Measurements from ENCODE around the gene TNNC1.

Gene TNNC1

DNA sequence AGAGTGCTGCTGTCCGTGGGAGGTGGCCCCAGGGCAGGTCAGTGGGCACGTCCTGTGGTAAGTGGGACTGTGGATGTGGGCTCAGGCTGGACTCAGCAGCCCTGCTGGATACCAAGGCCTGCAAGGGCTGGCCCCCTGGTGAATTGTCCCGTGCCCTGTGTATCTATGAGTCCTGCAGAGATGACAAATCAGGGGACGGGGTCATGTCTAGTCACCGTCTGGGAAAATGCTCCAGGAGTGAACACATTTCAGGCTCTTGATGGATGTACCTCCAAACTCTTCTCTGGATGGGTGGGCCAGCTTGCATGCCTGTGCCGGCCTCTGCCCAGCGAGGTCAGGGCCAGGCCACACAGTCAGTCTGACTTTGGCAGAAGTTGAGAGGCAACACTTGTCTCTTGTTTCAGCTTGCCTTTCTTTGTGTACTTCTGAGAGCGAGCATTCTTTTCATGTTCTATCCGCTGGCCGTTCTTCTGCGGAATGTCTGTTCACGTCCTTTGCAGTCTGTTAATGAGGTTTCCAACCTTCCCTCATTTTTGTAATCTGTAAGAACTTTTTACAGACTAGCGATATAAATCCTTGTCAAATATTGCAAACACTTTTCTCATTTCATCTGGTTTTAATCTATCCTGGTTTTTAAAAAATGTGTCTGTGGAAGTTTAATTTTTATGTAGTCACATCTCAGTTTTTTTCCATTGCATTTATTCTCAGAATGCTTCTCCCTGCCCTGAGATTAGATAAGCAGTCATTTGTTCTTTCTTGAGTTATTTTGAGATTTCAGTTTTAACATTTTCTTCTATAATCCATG is 29.9 kb upstream of the TNNC1 start:
- no peak for DNase-seq

DNA sequence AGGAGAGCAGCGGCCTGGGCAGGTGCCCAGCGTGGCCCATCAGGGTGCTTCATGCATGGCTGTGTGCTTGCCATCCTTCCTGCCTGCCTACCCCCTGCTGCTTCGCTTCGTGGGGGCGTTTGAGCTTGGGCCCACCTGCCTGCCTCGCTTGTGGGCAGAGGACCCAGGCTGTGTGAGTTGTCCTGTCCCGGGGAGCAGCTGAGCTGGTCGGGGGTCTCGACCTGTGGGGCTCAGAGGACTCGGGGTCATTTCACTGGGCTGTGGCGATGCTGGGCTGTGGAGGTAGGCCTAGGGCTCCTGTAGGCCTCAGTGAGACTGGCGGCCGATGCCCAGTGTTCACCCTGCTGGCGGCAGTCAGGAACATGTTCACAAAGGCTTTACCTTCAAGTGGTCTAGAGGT is 29.2 kb upstream of the TNNC1 start:
- DNase-seq, result no peak

DNA sequence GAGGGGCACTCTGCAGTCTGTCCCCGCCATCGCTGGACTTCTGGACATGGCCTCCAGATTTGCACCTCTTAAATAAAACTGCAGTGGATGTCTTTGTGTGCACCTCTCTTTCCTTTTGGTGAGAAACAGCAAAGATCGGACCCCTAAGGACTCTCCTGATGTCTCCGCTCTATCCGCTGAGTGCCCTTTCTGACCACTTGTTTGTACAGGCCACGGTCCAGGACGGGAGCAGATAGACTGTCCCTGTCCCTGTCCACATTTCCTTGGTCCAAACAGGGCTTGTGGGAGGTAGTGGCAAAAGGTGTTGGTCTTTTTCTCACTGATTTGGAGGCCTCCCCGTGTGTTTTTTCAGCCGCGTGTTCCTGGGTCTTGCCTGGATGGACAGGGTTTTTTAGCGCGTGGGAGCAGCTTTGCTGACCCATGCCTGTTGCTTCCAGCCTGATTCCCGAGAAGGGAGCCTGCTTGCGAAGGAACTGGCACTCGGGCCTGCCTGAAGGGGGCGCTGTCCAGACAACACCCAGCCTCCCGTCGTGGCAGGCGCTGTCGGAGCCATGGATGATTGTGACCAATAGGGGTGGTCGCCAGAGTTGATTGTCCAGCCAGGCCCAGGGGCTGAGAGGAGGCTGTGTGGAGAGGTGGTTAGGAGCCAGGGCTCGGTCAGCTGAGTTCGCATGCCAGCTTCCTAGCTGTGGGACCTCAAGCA is 28.1 kb upstream of the TNNC1 start:
- no peak for DNase-seq

DNA sequence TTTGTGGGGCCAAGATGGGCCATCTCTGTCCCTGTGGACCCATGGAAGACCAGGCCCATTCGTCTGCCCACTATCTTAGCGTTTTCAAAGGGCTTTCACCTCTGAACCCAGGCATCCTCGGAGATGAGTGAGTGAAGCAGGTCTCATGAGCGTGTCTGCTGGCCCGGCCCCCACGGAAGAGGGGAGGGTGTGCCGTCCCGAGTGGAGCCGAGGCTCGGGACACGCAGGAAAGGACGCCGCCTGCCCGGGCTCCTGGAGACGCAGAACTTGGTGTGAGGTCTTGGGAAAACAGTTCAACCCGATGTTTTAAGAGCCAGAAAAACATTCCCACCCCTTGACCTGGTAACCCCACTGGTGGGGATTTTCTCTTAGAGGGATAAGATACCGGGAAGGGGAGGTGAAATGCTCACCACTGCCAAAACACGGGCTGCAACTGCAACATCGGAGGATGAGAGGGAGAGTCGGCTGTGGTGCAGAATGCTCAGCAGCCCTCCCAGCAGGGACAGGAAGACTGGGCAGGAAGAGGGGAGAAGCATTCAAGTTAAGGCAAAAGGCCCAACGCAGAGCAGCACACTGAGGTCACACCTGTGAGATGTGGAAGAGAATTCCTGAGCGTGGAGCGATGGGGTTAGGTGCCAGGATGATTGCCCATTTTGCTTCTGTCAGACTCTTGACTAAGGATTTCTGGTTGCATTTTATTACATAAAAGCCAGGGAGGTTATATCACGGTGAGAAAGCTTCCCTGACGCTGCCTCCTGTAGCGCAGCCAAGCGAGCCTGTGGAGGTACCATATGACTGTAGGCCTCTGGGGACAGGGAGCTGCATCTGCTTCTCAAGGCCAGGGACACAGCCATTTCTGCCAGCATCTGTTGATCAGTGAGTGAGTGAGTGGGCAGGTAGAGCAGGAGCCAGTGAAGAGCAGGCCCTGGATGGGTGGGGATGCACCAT is 27.2 kb upstream of the TNNC1 start:
- no peak for DNase-seq

DNA sequence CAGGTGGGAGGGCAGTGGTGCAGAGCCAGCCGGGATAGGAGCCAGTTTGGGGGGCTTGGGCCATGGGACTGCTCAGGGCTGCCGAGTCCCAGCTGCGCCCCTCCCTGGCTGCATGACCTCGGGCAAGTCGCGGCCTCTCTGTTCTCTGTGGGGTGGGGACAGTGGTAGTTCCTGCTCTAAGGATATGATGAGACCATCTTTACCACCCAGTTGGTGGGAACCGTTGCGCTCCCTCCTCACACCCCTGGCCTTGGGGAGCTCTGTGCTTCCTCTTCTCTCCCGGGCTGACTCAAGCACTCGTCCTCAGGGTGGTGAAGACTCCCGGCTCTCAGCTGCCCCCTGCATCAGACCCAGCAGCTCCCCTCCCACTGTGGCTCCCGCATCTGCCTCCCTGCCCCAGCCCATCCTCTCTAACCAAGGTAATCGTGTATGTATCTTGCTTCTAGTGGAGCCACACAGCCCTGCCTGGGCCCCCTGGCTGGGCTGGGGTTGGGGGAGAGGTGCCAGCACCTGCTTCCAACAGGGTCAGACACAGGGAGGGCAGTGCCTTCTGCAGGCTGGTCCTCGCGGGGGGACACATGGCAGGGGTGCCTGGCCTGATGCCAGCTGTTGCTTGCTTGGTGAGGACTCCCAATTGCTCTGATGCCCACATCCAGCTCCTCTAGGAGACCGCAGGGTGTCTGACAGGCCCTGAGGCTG is 26.2 kb upstream of the TNNC1 start:
- DNase-seq, result no peak

DNA sequence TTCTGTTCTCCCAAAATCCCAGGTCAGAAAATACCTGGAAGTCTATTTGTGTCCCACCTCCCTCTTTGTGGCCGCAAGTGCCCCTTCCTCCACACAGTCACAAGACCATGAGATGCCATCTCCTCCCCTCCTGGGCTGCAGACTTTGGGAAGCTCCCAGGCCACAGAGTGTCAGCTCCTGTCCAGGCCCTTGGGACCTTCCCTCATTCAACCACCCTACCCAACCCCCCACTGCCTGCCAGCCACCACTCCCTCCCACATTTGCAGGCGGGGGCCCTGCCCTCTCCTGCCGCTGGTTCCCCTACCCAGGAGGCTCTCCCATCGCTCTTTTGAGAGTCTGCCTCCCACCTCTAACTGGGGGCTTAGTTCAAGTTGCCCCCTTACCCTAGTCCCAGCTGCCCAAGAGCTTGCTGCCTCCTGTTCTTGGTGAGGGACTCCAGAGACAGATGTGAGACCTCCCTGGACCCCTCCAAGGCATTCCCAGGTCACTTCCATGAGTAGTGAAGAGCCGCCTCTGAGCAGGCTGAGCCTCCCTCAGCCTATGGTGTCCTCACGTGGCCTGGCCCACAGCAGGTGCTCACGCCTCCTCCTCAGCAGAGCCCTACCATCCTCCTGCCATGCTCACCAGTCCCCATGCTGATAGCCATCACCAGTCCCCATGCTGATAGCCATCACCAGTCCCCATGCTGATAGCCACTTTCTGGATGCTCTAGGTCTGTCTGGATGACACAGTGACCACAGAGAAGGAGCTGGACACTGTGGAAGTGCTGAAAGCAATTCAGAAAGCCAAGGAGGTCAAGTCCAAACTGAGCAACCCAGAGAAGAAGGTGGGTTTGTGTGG is 25.4 kb upstream of the TNNC1 start:
- DNase-seq, result no peak

DNA sequence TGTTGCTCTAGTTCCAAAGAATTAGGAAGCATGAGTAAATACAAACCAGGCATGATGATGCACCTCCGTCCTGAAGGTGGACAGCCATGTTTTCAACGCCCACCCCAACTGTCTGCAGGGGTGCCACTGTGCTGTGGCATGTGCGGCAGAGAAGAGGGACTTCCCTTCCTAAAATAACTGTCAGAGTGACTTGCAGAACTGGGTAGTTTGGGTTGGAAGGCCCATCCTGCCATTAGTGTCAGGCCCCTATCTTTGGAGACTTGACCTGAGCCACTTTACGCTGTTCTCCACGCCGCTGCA is 23.9 kb upstream of the TNNC1 start:
- no peak for DNase-seq

DNA sequence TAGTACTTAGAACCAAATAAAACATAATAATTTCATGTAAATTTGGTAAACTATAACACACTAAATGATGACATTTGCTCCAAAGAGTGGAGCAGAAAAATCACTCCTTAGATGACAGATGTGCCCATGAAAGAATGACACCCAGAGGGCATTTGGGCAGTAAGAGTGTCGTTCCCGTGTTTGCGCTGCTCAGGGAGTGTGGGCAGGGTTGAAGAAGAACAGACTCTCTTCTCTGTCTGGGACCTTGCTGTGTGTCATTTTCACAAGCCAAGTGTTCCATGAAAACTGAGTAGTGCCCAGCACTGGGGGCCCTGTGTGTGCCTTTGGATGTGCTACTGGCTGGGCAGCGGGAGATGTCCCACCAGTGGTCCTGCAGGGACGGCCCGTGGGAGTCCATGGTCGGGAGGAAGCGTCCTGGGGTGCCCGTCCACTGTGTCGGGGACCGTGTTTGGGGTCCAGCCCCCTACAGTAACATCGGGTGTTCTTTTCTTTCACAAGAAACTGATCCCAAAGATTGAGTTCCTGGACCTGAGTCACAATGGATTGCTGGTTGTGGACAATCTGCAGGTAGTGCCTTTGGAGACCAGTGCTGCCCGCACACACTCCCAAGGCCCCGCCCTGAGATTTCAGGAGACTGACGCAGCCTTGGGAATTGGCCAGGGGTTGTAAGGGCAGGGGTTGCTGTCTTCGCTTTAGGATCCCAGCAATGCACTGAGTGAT is 23.4 kb upstream of the TNNC1 start:
- no peak for DNase-seq

DNA sequence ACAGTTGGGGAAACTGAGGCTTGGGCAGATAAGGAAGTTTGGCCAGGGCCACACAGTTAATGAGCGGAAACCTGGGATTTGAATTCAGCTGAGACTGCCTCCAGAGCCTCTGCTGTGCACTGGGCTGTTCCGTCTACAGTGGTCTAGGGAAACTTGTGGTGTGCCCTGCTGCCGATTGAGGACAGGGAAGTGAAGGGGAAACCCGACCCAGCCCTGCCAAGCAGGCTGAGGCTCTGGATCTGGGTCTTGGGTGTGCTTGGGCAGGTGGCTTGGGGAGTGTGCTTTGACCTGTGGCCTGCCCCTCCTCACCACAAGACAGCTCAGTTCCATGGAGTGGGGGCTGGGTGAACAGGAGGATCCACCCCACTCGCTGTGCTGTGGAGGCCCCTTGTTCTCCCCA is 19.2 kb upstream of the TNNC1 start:
- no peak for DNase-seq

DNA sequence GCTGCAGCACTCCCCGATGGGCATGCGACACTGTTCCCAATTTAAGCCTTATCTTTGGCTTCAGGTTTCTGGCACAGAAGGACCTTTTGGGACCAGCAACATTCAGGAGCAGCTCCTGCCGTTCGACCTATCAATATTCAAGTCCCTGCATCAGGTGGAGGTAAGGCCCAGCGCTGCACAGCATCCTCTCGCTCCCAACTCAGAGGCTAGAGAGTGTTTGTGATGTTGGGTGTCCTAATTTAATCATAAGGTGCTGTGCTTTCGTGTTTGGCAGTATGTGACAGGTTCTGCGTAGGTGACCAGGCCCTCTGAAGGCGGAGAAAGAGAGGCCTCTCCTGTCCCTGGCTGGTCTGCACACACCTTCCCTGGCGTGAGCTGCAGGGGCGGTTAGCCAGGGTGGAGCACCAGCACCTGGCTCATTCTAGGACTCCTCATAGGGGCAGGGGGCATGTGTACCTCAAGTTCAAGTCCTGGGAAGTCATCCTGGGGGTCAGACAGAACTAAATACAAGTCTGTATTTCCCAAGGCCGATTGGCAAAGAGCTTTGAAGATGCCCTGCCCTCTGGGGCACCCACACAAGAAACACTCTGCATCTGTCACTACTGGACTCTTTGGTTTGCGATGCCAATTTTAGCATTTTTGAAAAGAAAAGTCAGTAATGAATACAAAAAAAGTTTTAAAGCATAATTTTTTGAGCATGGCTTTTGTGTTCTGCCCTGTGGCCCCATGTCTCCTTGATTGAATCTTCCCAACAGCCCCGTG is 18.6 kb upstream of the TNNC1 start:
- no peak for DNase-seq

DNA sequence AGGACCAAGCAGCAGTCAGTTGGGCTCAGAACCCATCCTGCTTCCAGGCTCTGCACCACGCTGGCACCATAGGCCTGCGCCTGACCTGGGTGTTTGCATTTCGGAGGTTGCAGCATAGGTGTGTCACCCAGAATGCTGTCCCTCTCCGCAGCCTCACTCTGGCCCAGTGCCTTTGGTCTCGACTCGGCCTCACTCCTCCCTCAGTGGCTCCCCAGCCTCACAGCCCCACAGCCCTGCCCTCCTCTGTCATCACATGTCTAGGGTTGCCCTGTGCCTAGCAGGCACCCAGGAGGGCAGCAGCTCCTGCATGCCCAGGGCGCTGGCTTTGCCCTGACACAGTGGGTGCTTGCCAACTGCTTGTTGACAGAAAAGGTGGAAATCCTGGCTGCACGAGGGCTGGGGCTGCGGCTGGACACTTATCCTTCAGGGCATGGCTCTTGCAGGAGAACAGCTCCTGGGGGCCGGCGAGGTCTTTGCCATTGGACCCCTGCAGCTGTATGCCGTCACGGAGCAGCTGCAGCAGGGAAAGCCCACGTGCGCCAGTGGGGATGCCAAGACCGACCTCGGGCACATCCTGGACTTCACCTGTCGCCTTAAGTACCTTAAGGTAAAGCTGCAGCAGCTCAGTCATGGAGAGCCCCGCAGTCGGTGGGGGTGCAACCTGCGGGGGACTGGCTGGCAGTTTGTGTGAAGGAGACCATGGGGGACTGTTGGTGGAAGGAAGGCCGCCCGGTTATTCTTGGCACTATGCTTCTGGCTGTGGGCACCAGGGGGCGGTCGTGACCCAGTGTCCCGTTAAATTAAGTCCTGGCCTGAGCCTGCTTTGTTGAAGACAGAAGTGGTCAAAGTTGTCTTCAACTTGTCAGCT is 17.8 kb upstream of the TNNC1 start:
- no peak for DNase-seq

DNA sequence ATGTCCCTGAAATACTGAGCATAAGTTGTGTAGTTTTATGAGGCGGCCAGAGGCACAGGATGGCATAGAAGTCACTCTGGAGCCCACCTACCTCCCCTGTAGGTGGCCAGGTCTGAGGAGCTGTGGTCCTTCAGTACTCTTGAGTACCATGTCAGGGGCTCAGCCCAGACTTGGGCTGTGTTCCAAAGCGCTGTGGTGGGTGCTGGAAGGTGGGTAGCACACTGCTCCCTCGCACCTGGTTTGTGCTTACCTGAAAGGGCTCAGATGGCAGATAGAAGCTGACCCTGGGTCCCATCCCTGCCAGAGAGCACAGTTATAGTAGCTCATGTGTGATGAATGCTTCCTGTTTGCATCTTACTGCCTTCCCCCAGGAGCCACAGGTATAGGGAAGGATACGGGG is 17.1 kb upstream of the TNNC1 start:
- no peak for DNase-seq

DNA sequence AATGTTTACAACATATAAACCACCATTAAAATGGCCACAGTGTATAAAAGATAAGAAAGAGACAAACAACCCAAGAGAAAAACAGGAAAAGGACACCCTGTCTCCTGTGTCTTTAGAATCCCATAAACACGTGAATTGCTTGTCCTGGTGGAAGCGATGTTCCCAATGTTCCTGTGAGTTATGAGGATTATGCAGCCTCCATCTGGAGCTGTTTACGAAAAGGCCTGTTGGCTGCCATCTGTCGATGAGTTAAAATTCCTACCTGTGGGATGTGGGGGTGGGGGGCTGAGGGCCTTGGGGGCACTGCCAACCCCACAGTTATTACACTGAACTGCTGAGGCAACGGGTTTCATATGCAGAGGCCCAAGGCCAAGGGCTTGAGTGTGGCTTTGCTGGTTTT is 15.2 kb upstream of the TNNC1 start:
- DNase-seq, result no peak

DNA sequence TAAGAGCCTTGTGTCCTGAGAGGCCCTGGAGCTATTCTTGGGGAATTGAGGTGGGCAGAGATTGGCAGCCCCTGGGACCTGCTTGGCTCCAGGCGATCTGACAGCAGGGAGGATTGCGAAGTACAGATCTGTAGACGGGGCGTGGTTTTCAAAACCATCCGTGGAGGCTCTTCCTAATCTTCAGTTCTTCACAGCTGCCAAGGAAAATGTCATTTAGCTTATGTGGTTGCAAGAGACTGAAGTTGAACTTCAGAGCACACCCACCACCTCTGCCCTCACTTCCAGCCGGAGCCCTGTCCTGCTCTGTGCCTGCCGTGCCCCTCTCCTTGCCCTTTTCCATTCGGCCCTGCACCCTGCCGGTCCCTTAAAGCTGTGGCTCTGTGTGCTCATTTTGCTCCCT is 14.5 kb upstream of the TNNC1 start:
- DNase-seq, result no peak

DNA sequence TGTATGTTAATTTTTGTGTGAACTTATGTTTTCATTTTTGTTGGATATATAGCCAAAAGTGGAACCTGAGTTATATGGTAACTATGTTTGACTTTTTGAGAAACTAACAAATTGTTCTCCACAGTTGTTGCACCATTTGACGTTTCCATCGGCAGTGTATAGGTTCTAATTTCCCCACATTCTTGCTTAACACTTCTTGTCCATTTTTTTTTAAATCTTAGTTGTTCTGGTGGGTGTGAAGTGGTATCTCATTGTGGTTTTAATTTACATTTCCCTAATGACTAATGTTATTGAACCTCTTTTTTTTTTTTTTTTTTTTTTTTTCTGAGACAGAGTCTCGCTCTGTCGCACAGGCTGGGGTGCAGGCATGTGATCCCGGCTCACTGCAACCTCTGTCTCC is 9.6 kb upstream of the TNNC1 start:
- no peak for DNase-seq

DNA sequence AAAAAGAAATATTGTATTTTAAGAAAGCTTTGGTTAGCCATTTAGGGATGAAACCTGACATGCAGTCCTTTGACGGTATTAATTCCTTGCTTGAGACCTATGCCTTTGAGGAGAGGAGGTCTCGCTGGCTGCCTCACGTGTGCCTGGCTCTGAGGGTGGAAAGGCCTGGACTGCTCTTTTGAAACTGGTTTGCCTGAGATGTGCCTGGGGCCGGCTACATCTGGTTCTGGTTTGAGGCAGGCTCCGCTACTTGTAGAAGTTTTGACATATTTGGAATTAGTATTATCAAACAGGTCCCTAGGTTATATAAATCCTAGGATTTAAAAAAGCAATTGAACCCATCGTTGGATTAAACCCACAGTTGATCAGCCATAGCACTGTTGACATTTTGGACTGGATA is 8.0 kb upstream of the TNNC1 start:
- DNase-seq, result no peak

DNA sequence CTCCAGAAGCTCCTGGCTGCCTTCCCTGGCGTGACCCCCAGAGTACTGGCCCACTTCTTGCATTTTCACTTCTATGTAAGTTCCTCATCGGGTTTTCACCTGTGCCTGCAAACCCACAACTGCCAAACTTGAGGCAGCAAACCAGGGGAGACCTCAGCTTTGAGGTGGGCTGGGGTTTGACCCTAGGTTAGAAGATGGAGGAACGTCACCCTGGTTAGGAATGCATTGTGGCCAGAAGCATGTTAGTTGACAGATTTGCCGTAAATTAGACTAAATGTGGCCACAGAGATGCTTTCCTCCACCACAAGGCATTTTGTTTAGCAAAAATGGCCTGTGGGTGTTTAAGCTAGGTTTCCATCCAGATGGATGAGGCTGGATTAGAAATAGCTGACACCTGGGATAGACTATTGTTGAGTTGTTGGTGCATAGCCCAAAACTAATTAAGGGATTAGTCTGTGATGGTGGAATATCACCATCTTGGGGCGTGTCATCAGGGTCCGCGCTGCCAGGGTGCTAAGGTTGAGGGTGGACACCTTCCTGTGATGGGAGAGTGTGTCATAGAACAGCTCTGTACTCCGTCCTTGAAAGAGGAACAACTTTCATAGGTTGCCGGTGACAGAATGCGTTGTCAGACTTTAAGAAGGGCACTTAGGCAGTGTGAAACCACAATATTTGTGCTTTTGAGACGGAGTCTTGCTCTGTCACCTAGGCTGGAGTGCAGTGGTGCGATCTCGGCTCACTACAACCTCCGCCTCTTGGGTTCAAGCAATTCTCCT is 5.1 kb upstream of the TNNC1 start:
- DNase-seq, result no peak

DNA sequence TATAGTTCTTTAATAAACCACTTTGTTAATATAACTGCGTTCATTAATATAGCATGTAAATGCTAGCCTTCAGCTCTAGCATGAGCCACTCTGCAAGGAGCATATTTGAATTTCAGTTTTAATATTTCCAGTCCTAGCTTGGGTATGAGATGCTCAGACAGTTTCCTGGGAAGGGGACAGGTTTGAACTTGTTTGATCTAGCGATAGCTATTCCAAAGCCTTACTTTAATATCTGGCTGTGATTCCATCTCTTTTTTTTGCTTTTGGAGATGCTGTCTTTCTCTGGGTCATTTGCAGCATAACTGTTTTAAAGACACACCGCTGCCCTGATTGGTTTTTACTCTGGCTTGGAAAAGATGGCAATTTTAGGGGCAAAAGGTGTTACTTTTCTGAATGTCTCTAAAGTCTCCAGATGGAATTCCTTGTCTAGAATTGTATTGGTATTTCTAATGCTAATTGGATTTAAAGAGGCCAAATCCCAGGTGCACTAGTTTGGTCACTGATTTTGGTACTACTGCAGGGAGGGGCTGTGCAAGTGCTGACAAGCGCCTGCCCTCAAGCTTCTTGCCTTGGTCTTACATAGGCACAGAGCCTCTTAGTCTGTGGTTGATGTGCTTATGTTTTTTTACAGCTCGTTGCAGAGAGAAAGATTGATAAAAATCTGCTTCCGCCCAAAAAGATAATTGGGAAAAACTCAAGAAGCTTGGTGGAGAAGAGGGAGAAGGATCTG is 4.4 kb upstream of the TNNC1 start:
- no peak for DNase-seq
